NT2/D1 (cell line): ENCODE measurements around the gene AGBL4.

Experiments used
- DNase-seq: peaks from one replicate; pipeline ENCODE4 v3.0.0-alpha.2; 2011; ENCODE audit warnings: low read depth, low spot score
- H3K27me3 ChIP-seq: 2 replicates; pipeline ENCODE4 v1.6.0; 2011; ENCODE audit warnings: mild to moderate bottlenecking; ENCODE audit not compliant: insufficient read length, insufficient read depth
- H3K36me3 ChIP-seq: 2 replicates; pipeline ENCODE4 v1.6.1; 2011; ENCODE audit warnings: mild to moderate bottlenecking, low read length, mixed read lengths; ENCODE audit not compliant: insufficient read depth, insufficient read length
- H3K4me1 ChIP-seq: 2 replicates; pipeline ENCODE4 v1.5.1; 2011; ENCODE audit not compliant: insufficient read depth, insufficient read length
- H3K4me3 ChIP-seq: 2 replicates; pipeline ENCODE4 v1.5.1; 2011; ENCODE audit warnings: low read depth; ENCODE audit not compliant: insufficient read length
- H3K9ac ChIP-seq: 2 replicates; pipeline ENCODE4 v1.6.0; 2011; ENCODE audit warnings: low read depth; ENCODE audit not compliant: insufficient read length
- H3K9me3 ChIP-seq: 2 replicates; pipeline ENCODE4 v1.5.1; 2011; ENCODE audit warnings: mild to moderate bottlenecking, low read length; ENCODE audit not compliant: insufficient read depth
- SUZ12 ChIP-seq: IDR thresholded peaks from 2 replicates; pipeline ENCODE4 v1.6.1; 2011; ENCODE audit not compliant: insufficient read length, insufficient read depth; ENCODE audit errors: extremely low read depth
- YY1 ChIP-seq: IDR thresholded peaks from 2 replicates; pipeline ENCODE4 v1.6.1; 2011; ENCODE audit not compliant: insufficient read length, insufficient read depth
- ZNF274 ChIP-seq: IDR thresholded peaks from 2 replicates; pipeline ENCODE4 v1.6.1; 2011; ENCODE audit warnings: mild to moderate bottlenecking, low read depth, low read length

AGBL4 gene

GRCh38 chr1:48898894-48899293, 1124.9 kb downstream of the AGBL4 start:
- H3K36me3 ChIP-seq = no peaks in the 10 kb centered on the region
- no peaks in the 10 kb centered on the region for H3K27me3 ChIP-seq
- DNase-seq = no peak
- no peak overlapping the region for H3K4me3 ChIP-seq
- H3K9me3 ChIP-seq = no peaks in the 10 kb centered on the region
- H3K9ac ChIP-seq = no peak overlapping the region
- TF ChIP-seq ZNF274 (no peak), SUZ12 (no peak), YY1 (no peak)
- no peaks in the 10 kb centered on the region for H3K4me1 ChIP-seq

GRCh38 chr1:48889615-48890014, 1134.1 kb downstream of the AGBL4 start:
- DNase-seq = no peak
- Histone ChIP-seq H3K4me3 (no peak overlapping the region), H3K9me3 (no peaks in the 10 kb centered on the region), H3K36me3 (no peaks in the 10 kb centered on the region), H3K27me3 (no peaks in the 10 kb centered on the region), H3K4me1 (no peaks in the 10 kb centered on the region), H3K9ac (no peak overlapping the region)
- TF ChIP-seq YY1 = no peak
- TF ChIP-seq SUZ12 = no peak
- no peak for TF ChIP-seq ZNF274

- TF ChIP-seq SUZ12 = no peak
- no peak for TF ChIP-seq ZNF274
- no peak for TF ChIP-seq YY1
- Histone ChIP-seq H3K4me1 (no peaks in the 10 kb centered on the region), H3K9me3 (no peaks in the 10 kb centered on the region), H3K9ac (no peak overlapping the region), H3K36me3 (no peaks in the 10 kb centered on the region), H3K27me3 (no peaks in the 10 kb centered on the region), H3K4me3 (no peak overlapping the region)
- DNase-seq = no peak
Observed at GRCh38 chr1:48889082-48889481, 1134.7 kb downstream of the AGBL4 start.

GRCh38 chr1:48887796-48888195, 1136.0 kb downstream of the AGBL4 start:
- Histone ChIP-seq H3K9ac (no peak overlapping the region), H3K4me1 (no peaks in the 10 kb centered on the region), H3K36me3 (no peaks in the 10 kb centered on the region), H3K9me3 (no peaks in the 10 kb centered on the region), H3K27me3 (no peaks in the 10 kb centered on the region), H3K4me3 (no peak overlapping the region)
- no peak for TF ChIP-seq ZNF274
- no peak for TF ChIP-seq SUZ12
- no peak for TF ChIP-seq YY1
- DNase-seq = no peak

GRCh38 chr1:48882020-48882419, 1141.7 kb downstream of the AGBL4 start:
- H3K27me3 ChIP-seq = no peaks in the 10 kb centered on the region
- H3K9me3 ChIP-seq = 0 out of 2 replicates have a peak, but pooled peaks cover 4% of the 10 kb centered on the region
- no peak overlapping the region for H3K4me3 ChIP-seq
- DNase-seq = no peak
- H3K36me3 ChIP-seq = no peaks in the 10 kb centered on the region
- H3K9ac ChIP-seq = no peak overlapping the region
- no peaks in the 10 kb centered on the region for H3K4me1 ChIP-seq
- TF ChIP-seq ZNF274 (no peak), SUZ12 (no peak), YY1 (no peak)

- TF ChIP-seq ZNF274 (no peak), SUZ12 (no peak), YY1 (no peak)
- Histone ChIP-seq H3K9me3 (0 out of 2 replicates have a peak, but pooled peaks cover 4% of the 10 kb centered on the region), H3K36me3 (no peaks in the 10 kb centered on the region), H3K4me1 (peaks cover 5% of the 10 kb centered on the region), H3K27me3 (no peaks in the 10 kb centered on the region), H3K4me3 (no peak overlapping the region), H3K9ac (no peak overlapping the region)
- no peak for DNase-seq
Observed at GRCh38 chr1:48878191-48878940, 1145.4 kb downstream of the AGBL4 start.

GRCh38 chr1:48876330-48876785, 1147.4 kb downstream of the AGBL4 start:
- TF ChIP-seq SUZ12 (no peak), YY1 (no peak), ZNF274 (no peak)

More at GRCh38 chr1:48876330-48876785, 1147.4 kb downstream of the AGBL4 start:
- H3K9me3 ChIP-seq = 0 out of 2 replicates have a peak, but pooled peaks cover 4% of the 10 kb centered on the region
- H3K4me1 ChIP-seq = peaks cover 5% of the 10 kb centered on the region
- DNase-seq = no peak
- no peak overlapping the region for H3K4me3 ChIP-seq
- no peak overlapping the region for H3K9ac ChIP-seq
- H3K36me3 ChIP-seq = no peaks in the 10 kb centered on the region
- no peaks in the 10 kb centered on the region for H3K27me3 ChIP-seq
